Keratinocyte (primary cell): Measurements from ENCODE around the gene PRKAG2. TPM values are rescaled to one million over a fixed set of nuclear protein-coding genes. Genes with fewer than 3 reads are reported as not detected.
"Not testable (repeated sequence)": the region's sequence is repeated elsewhere in the genome, so short reads cannot be mapped to it uniquely, and the experiment has no call there.

Source experiments
- DNase-seq: peaks from one replicate; pipeline ENCODE4 v3.0.0-alpha.2; 2011; ENCODE audit warnings: low read depth, missing footprints, low spot score
- FAIRE-seq: peaks from 2 replicates; lab custom pipeline; 2011; peaks lifted over from hg19 to GRCh38; lab: Jason Lieb, UNC
- H2AFZ ChIP-seq: 2 replicates; pipeline ENCODE4 v1.6.0; 2012; ENCODE audit warnings: low read length, control low read depth, inconsistent platforms; ENCODE audit not compliant: control insufficient read depth
- H3K27ac ChIP-seq: 2 replicates; pipeline ENCODE4 v1.5.1; 2011; ENCODE audit warnings: low read length; ENCODE audit not compliant: control insufficient read depth, insufficient read depth
- H3K27me3 ChIP-seq: 3 replicates; pipeline ENCODE4 v1.6.0; 2011; ENCODE audit warnings: low read length; ENCODE audit not compliant: control insufficient read depth, insufficient read depth; ENCODE audit errors: extremely low read depth
- H3K36me3 ChIP-seq, 2 experiments: 2 replicates in 1 of 2; 3 replicates in 1 of 2; pipeline ENCODE4 v1.5.1; 2011; ENCODE audit warnings: low read length in 2 of 2, mild to moderate bottlenecking in 1 of 2; ENCODE audit not compliant: control insufficient read depth in 2 of 2, insufficient read depth in 2 of 2; ENCODE audit errors: extremely low read depth in 1 of 2
- H3K4me1 ChIP-seq: 3 replicates; pipeline ENCODE4 v1.5.1; 2011; ENCODE audit warnings: low read length; ENCODE audit not compliant: control insufficient read depth, insufficient read depth; ENCODE audit errors: extremely low read depth
- H3K4me2 ChIP-seq: 3 replicates; pipeline ENCODE4 v1.6.0; 2011; ENCODE audit warnings: low read depth, low read length; ENCODE audit not compliant: control insufficient read depth, insufficient read depth; ENCODE audit errors: extremely low read depth
- H3K4me3 ChIP-seq, 3 experiments: fragments of 200-600 bp in 1 of 3; sonication (generic) in 1 of 3; 2 replicates in 2 of 3; 3 replicates in 1 of 3; pipeline ENCODE4 v1.5.1; 2011 to 2016; ENCODE audit warnings: low read length in 3 of 3, mild to moderate bottlenecking in 3 of 3, control low read depth in 2 of 3, inconsistent platforms in 1 of 3, low read depth in 1 of 3, mixed read lengths in 1 of 3, mixed run types in 1 of 3, moderate library complexity in 1 of 3; ENCODE audit not compliant: control insufficient read depth in 2 of 3, insufficient read depth in 2 of 3; ENCODE audit errors: extremely low read depth in 1 of 3
- H3K79me2 ChIP-seq: 2 replicates; pipeline ENCODE4 v1.6.0; 2012; ENCODE audit warnings: low read length; ENCODE audit not compliant: control insufficient read depth, insufficient read depth
- H3K9ac ChIP-seq: 3 replicates; pipeline ENCODE4 v1.6.0; 2011; ENCODE audit warnings: low read length; ENCODE audit not compliant: control insufficient read depth, insufficient read depth; ENCODE audit errors: extremely low read depth
- H3K9me1 ChIP-seq: 3 replicates; pipeline ENCODE4 v1.6.0; 2011; ENCODE audit warnings: low read length; ENCODE audit not compliant: control insufficient read depth, insufficient read depth; ENCODE audit errors: extremely low read depth
- H3K9me3 ChIP-seq: 2 replicates; pipeline ENCODE4 v1.5.1; 2012; ENCODE audit warnings: low read depth, low read length; ENCODE audit not compliant: control insufficient read depth
- H4K20me1 ChIP-seq: 3 replicates; pipeline ENCODE4 v1.6.0; 2011; ENCODE audit warnings: low read length; ENCODE audit not compliant: control insufficient read depth, insufficient read depth; ENCODE audit errors: extremely low read depth
- CTCF ChIP-seq, 3 experiments: IDR thresholded peaks in 1 of 3; conservative IDR thresholded peaks in 1 of 3; optimal IDR thresholded peaks in 1 of 3; 2 replicates in 2 of 3; 3 replicates in 1 of 3; pipeline versions ENCODE3 to v1.5.1; 2011; ENCODE audit warnings: low read length in 3 of 3, mild to moderate bottlenecking in 3 of 3, moderate library complexity in 2 of 3, control low read depth in 1 of 3, inconsistent platforms in 1 of 3; ENCODE audit not compliant: insufficient read depth in 2 of 3; ENCODE audit errors: extremely low read depth in 1 of 3
- EZH2 ChIP-seq: IDR thresholded peaks from one replicate; pipeline ENCODE4 v1.6.1; 2012; ENCODE audit warnings: inconsistent platforms, mild to moderate bottlenecking, low read length, moderate library complexity
- dilution Hi-C: fragments of 300-500 bp; cut with MboI; formaldehyde crosslinking; loops from one replicate; pipeline ENCODE4 v1.7.0; 2020; ENCODE audit warnings: low sequenced_read_pairs; ENCODE audit not compliant: extremely low pct_ligation_motif_present
- polyA plus RNA-seq, 5 experiments: library from polyadenylated mRNA; depleted of rRNA in 3 of 5; stranded (reverse) in 3 of 5; stranded (forward) in 1 of 5; unstranded in 1 of 5; fragments of >200 nt; gene quantifications; 1 replicate in 1 of 5; 2 replicates in 3 of 5; 3 replicates in 1 of 5; pipeline versions ENCODE4 v1.2.1 to v1.2.3, GENCODE V29; 2011 to 2012; ENCODE audit warnings: missing spikeins in 2 of 5, low read depth in 1 of 5, low replicate concordance in 1 of 5

The PRKAG2 gene
- polyA plus RNA-seq, 1 donor (not counting 4 experiments of a cell fraction or from before 2014, with no cell fraction given), result 39.5 TPM

- Histone ChIP-seq H3K9me3 (no peaks in the 10 kb centered on the region), H3K4me2 (no peak overlapping the region), H4K20me1 (no peaks in the 10 kb centered on the region), H3K4me3 (no peak overlapping the region), H2AFZ (no peak overlapping the region), H3K36me3 (no peaks in the 10 kb centered on the region), H3K27ac (no peak overlapping the region), H3K9ac (no peak overlapping the region), H3K9me1 (no peaks in the 10 kb centered on the region), H3K27me3 (peaks cover 2% of the 10 kb centered on the region), H3K4me1 (peaks cover 8% of the 10 kb centered on the region), H3K79me2 (no peaks in the 10 kb centered on the region)
- dilution Hi-C loops, result no loop called here
- DNase-seq, result no peak
- no peak for FAIRE-seq
- TF ChIP-seq EZH2 (no peak), CTCF (optimal IDR thresholded peaks at IDR 0.05 in 1 of 3, IDR thresholded peaks at IDR 0.05 in 1 of 3, conservative IDR thresholded peaks at IDR 0.05 in 1 of 3; ENCODE audit: extremely low read depth in 1 of 3, insufficient read depth in 2 of 3, low read length in 3 of 3) (no peak)
Observed at GRCh38 chr7:151798851-151799448, 78.0 kb downstream of the PRKAG2 start.

GRCh38 chr7:151797667-151798307 is 79.1 kb downstream of the PRKAG2 start:
- H3K4me3 ChIP-seq, dilution Hi-C loops, H3K9ac ChIP-seq, FAIRE-seq, H3K9me3 ChIP-seq, H3K36me3 ChIP-seq, H3K4me1 ChIP-seq, H3K27ac ChIP-seq, H4K20me1 ChIP-seq, H3K4me2 ChIP-seq, DNase-seq, H3K79me2 ChIP-seq, H2AFZ ChIP-seq, H3K9me1 ChIP-seq, H3K27me3 ChIP-seq: not testable (repeated sequence)
